ENCODE data around the gene PP2D1.

GRCh38 chr3:20047976-20048883 is 36.2 kb upstream of the PP2D1 start:
- no peak for TF ChIP-seq EP300 (IDR thresholded peaks at IDR 0.05)
- no peak for TF ChIP-seq POLR2A (IDR thresholded peaks at IDR 0.05)
- no peak for TF ChIP-seq CTCF (IDR thresholded peaks at IDR 0.05)
